Hematopoietic multipotent progenitor cell treated with erythropoietin and hydrocortisone succinate and interleukin-3 and kit ligand, for 6 days (in vitro differentiated cells): ENCODE data around the gene SSNA1.
"Not testable (repeated sequence)": the region's sequence is repeated elsewhere in the genome, so short reads cannot be mapped to it uniquely, and the experiment has no call there.

Experiments used
- DNase-seq: peaks from one replicate; pipeline ENCODE4 v3.0.0-alpha.2; 2015

Gene SSNA1

DNA sequence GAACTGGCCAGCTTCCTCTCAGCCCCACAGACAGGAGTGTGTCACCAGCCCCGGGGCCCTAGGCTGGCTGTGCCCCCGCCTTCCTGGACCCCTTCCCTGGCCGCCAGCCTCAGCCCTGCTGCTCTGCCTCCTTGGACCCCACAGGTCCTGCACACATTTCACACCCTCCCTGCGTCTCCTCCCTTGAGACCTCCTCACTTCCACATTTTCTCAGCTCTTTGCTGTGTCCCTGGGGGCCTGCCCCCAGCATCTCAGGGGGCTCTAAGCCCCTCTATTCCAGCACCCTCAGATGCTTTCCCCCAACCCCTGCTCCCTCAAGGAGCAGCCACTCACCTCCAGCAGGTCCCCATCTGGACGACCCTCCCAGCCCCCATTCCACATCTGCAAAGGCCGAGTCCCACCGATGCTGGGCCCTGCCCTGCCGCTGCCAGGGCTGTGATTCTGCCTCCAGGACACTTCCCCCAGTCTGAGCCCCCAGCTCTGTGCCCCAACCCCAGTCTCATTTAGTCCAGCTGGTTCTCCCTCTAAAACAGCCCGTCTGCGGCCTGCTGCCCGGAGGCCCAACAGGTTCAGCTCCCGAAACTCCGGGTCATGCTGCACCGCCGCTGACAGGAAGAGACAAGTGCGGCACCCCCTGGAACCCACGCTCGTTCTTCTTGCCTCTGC, 46.4 kb downstream of the SSNA1 start:
- DNase-seq: no peak

DNA sequence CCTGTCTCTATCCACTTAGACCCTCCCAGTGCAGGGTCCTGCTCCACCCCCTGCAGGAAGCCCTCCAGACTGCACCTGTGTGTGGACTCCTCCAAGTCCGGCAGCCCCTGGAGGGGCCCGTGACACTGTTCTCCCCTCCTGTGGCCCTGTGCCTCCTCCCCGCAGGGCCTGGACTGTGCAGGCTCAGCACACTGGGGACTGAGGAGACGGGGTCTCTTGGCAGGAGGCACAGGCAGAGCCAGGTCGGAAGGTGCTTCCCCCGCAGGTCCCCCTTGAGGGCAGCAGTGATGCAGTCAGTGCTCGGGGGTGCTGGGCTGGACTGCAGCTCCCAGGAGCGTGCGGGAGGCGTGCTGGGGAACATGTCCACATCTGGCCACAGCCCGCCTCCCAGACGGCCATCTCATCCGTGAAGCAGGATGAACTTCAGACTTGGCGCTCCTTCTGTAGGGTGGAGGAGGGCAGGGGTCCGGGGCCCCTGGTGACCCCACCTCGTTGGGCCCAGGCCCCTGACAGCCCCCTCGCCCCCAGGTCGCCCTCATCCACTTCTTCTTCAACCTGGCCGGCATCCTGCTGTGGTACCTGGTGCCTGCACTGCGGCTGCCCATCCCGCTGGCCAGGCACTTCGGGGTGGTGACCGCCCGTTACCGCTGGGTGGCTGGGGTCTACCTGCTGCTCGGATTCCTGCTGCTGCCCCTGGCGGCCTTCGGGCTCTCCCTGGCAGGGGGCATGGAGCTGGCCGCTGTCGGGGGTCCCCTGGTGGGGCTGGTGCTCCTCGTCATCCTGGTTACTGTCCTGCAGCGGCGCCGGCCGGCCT, 47.2 kb downstream of the SSNA1 start:
- DNase-seq: no peak

- DNase-seq: peak; percentile 94
Measured at GRCh38 chr9:137236238-137236935, 47.9 kb downstream of the SSNA1 start.

DNA sequence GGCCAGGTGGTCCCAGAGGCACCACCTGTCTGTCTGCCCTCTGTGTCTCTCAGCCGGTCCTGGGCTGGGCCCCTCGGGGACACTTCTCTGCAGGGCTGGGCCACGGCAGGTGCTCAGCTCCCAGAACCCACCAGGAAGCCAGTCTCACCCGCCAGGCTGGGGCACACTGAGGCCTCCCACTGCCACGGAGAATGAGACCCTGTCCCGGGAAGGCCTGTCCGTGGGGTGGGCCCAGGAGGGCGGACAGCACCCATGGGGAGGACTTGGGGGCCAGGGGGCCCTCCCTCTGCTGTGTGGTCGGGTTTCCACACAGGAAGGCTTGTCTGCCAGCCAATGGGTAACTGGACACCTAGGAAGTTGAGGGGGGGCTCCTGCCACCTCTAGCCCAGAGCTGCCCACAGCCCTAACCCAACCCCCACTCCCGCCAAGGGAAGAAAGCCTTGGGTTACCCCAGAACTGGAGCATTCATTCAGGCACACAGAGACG, 48.5 kb downstream of the SSNA1 start:
- DNase-seq: no peak

DNA sequence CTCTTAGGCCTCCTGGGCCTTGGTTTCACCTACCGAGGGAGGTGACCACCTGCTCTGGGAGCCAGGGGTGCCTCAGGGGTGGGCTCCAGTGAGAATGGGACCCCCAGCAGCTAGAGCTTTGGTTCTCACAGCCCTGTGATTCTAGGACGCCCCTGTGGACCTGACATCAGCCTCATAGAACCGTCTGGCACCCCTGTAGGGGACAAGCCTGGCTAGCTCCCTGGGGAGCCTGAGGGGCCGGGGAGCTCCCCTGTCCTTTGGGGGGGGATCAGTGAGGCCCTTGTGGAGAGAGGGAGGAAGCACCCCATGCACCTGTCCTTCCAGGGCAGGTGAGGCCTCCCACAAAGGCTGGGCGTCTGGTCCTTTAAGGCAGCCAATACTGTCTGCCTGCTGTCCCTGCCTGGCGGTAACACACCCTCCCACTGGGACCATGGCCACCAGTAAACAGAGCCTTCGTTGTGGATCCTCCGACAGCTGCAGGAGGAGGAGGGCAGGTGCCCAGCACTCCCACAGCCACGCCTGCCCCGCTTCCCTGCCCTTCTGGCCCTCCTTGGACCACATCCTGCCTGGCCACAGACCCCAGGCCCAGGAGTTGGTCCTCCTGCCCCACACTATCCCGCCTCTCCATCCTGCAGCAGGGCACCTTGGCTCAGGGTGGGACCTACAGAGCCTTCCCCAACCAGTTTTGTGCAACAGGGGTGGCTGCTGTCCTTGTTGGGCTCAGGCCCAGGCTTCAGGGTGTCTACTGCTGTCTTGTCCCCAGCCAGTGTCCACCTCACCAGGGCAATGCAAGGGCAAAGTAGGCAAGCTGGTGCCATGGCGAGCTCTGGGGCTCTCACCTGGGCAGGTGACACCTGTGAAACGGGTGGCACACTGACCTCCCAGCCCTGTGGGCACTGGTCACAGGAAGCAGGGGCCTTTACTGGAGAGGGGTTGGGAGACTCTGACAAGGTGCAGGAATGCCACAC, 49.6 kb downstream of the SSNA1 start:
- DNase-seq: no peak

GRCh38 chr9:137239541-137240200, 51.2 kb downstream of the SSNA1 start:
- DNase-seq: not testable (repeated sequence)
